Prostate gland (tissue), 2 donors: ENCODE results near the gene CYP51A1.

Experiments used
- POLR2AphosphoS5 ChIP-seq: sonication (generic); formaldehyde crosslinking; IDR thresholded peaks from one replicate; pipeline ENCODE4 v1.6.1; 2017; ENCODE audit warnings: antibody characterized with exemption
- TF ChIP-seq, protein P1 (sequence below), 4 experiments: fragments of 200-600 bp in 2 of 4; fragments of 450-650 bp in 2 of 4; sonication (generic) in 2 of 4; IDR thresholded peaks; 1 replicate in 3 of 4; 2 replicates in 1 of 4; pipeline ENCODE4 v1.5.1; 2016 to 2019; ENCODE audit warnings: antibody characterized with exemption in 4 of 4, mild to moderate bottlenecking in 2 of 4, moderate library complexity in 2 of 4

DNA sequence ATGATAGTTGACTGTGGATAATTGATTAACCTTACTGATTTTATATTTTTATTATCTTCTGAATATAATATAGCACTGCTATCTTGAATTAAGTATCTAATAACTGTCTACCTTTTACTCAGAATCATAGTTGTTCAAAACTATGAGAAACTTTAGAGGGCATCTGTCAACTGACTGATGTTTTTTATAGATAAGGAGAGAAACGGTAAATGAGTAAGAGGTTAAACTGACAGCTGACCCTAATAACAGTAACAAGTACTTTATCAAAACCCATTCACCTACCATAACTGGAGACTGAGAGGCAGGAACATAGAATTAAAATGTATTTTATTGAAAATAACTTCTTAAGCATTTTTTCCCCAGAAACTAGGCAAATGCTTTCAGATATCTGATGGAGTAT is 62.2 kb downstream of the CYP51A1 start:
- TF ChIP-seq POLR2AphosphoS5: no peak
- TF ChIP-seq, protein P1, sequence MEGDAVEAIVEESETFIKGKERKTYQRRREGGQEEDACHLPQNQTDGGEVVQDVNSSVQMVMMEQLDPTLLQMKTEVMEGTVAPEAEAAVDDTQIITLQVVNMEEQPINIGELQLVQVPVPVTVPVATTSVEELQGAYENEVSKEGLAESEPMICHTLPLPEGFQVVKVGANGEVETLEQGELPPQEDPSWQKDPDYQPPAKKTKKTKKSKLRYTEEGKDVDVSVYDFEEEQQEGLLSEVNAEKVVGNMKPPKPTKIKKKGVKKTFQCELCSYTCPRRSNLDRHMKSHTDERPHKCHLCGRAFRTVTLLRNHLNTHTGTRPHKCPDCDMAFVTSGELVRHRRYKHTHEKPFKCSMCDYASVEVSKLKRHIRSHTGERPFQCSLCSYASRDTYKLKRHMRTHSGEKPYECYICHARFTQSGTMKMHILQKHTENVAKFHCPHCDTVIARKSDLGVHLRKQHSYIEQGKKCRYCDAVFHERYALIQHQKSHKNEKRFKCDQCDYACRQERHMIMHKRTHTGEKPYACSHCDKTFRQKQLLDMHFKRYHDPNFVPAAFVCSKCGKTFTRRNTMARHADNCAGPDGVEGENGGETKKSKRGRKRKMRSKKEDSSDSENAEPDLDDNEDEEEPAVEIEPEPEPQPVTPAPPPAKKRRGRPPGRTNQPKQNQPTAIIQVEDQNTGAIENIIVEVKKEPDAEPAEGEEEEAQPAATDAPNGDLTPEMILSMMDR (IDR thresholded peaks at IDR 0.05): no peak
